Measurements from ENCODE around the gene OLFM3.

DNA sequence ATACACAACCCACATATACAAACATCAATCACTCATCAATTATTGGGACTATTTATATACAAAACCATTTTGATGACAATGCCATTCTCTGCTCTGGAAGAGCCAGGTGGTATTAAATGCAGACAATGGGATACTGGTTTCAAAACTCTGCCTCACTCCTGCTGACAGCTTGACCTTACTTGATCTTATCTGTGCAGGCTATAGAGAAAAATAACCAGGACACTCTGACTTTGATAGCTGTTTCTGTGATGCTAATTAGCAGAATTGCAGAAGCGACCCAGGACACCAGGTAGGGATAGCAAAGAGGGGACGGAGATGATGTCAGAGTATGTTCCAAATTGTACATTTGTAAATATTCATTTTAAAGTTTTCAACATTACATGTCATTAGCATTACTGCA, 89.5 kb downstream of the OLFM3 start:
- TF ChIP-seq POLR2A (IDR thresholded peaks at IDR 0.05; ENCODE audit: borderline replicate concordance, extremely low read depth, insufficient read depth, insufficient read length): no peak
- no peak for TF ChIP-seq ZFX (IDR thresholded peaks at IDR 0.05)
- TF ChIP-seq, protein P1, sequence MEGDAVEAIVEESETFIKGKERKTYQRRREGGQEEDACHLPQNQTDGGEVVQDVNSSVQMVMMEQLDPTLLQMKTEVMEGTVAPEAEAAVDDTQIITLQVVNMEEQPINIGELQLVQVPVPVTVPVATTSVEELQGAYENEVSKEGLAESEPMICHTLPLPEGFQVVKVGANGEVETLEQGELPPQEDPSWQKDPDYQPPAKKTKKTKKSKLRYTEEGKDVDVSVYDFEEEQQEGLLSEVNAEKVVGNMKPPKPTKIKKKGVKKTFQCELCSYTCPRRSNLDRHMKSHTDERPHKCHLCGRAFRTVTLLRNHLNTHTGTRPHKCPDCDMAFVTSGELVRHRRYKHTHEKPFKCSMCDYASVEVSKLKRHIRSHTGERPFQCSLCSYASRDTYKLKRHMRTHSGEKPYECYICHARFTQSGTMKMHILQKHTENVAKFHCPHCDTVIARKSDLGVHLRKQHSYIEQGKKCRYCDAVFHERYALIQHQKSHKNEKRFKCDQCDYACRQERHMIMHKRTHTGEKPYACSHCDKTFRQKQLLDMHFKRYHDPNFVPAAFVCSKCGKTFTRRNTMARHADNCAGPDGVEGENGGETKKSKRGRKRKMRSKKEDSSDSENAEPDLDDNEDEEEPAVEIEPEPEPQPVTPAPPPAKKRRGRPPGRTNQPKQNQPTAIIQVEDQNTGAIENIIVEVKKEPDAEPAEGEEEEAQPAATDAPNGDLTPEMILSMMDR (IDR thresholded peaks at IDR 0.05 in 2 of 3, conservative IDR thresholded peaks at IDR 0.05 in 1 of 3; ENCODE audit: borderline replicate concordance in 1 of 3, insufficient read depth in 1 of 3, low read depth in 2 of 3, low read length in 2 of 3): no peak
- no peak for TF ChIP-seq POLR2AphosphoS5 (IDR thresholded peaks at IDR 0.05; ENCODE audit: low read depth, low read length)
